ENCODE data around the gene NELL1.
A peak's percentile ranks its signal among the peaks of the same experiment; 100 is the strongest.

NELL1 gene

GRCh38 chr11:20644360-20644759 lies 25.0 kb upstream of the NELL1 start:
- TF ChIP-seq CTCF (IDR thresholded peaks at IDR 0.05), result no peak
- no peak overlapping the region for H3K4me3 ChIP-seq
- H3K27ac ChIP-seq, result no peak overlapping the region
- no peak for DNase-seq (ENCODE audit: low spot score)

GRCh38 chr11:20647976-20648565 lies 21.3 kb upstream of the NELL1 start:
- no peak overlapping the region for H3K4me3 ChIP-seq
- peak; percentile 76 for TF ChIP-seq CTCF (IDR thresholded peaks at IDR 0.05)
- DNase-seq (ENCODE audit: low spot score), result no peak
- H3K27ac ChIP-seq, result no peak overlapping the region

- Histone ChIP-seq H3K27ac (no peak overlapping the region), H3K4me3 (no peak overlapping the region)
- no peak for TF ChIP-seq CTCF (IDR thresholded peaks at IDR 0.05)
- no peak for DNase-seq (ENCODE audit: low spot score)
Observed at GRCh38 chr11:20652150-20652806, 17.1 kb upstream of the NELL1 start.

- Histone ChIP-seq H3K4me3 (no peak overlapping the region), H3K27ac (no peak overlapping the region)
- no peak for TF ChIP-seq CTCF (IDR thresholded peaks at IDR 0.05)
- DNase-seq (ENCODE audit: low spot score), result no peak
Observed at GRCh38 chr11:20654038-20654437, 15.3 kb upstream of the NELL1 start.

GRCh38 chr11:20656901-20657300 lies 12.5 kb upstream of the NELL1 start:
- Histone ChIP-seq H3K4me3 (no peak overlapping the region), H3K27ac (no peak overlapping the region)
- no peak for TF ChIP-seq CTCF (IDR thresholded peaks at IDR 0.05)
- no peak for DNase-seq (ENCODE audit: low spot score)

GRCh38 chr11:20658135-20658534 lies 11.3 kb upstream of the NELL1 start:
- Histone ChIP-seq H3K4me3 (no peak overlapping the region), H3K27ac (no peak overlapping the region)
- no peak for DNase-seq (ENCODE audit: low spot score)
- TF ChIP-seq CTCF (IDR thresholded peaks at IDR 0.05), result no peak

- no peak for DNase-seq (ENCODE audit: low spot score)
- no peak overlapping the region for H3K4me3 ChIP-seq
- no peak overlapping the region for H3K27ac ChIP-seq
- no peak for TF ChIP-seq CTCF (IDR thresholded peaks at IDR 0.05)
Observed at GRCh38 chr11:20661445-20661844, 7.9 kb upstream of the NELL1 start.

All from coronary artery (tissue), 2 donors.